HCT116 (cell line): ENCODE results near the gene HSPA4. TPM values are rescaled to one million over a fixed set of nuclear protein-coding genes. Genes with fewer than 3 reads are reported as not detected.

Source experiments
- ATAC-seq: fragments of 200-7000 bp; cut with Tn5 transposase; 2 replicates; pipeline ENCODE4 v1.9.1; 2020; ENCODE audit warnings: mild to moderate bottlenecking, moderate library complexity
- BruUV-seq: library from RNA; stranded (reverse); fragments of 400-500 nt; replicated peaks from 2 replicates; lab custom pipeline; 2021; lab: Mats Ljungman, UMichigan
- CTCF ChIA-PET: fragments of 300-600 bp; sonication (Branson Sonifier 250); formaldehyde crosslinking; loops from one replicate; lab custom pipeline; 2021; ENCODE audit warnings: antibody characterized with exemption; lab: Charles Lee
- POLR2A ChIA-PET: fragments of 300-600, 350-600 bp; sonication (Branson Sonifier 250); formaldehyde crosslinking; loops from one replicate; lab custom pipeline; 2021; ENCODE audit warnings: antibody characterized with exemption; lab: Charles Lee
- RAD21 ChIA-PET, 2 experiments: fragments of 300-600 bp; sonication (Branson Sonifier 250); formaldehyde crosslinking; loops; one replicate each; lab custom pipeline; 2023; ENCODE audit warnings: low total read pairs in 2 of 2; ENCODE audit not compliant: uncharacterized antibody in 2 of 2, unreplicated experiment in 2 of 2, low non-redundant PET in 1 of 2; lab: Charles Lee
- DNase-seq: peaks from one replicate; pipeline ENCODE4 v3.0.0-alpha.2; 2010; ENCODE audit warnings: low read depth, low spot score
- H2AFZ ChIP-seq: fragments of 200-600 bp; shearing (Covaris generic), sonication (generic); 2 replicates; pipeline ENCODE4 v1.6.1; 2017; ENCODE audit warnings: low read depth, mixed run types, mixed read lengths, antibody characterized with exemption, low read length; ENCODE audit not compliant: poor library complexity, severe bottlenecking
- H3K27ac ChIP-seq: 2 replicates; pipeline ENCODE4 v1.5.1; 2012; ENCODE audit warnings: low read depth, low read length
- H3K27me3 ChIP-seq: fragments of 200-600 bp; sonication (generic); 2 replicates; pipeline ENCODE4 v1.6.1; 2016; ENCODE audit warnings: mixed run types, low read length, mixed read lengths; ENCODE audit not compliant: insufficient read depth
- H3K36me3 ChIP-seq, 2 experiments: fragments of 200-500 bp in 1 of 2; fragments of 200-600 bp in 1 of 2; sonication (Bioruptor generic) in 1 of 2; sonication (generic) in 1 of 2; 2 replicates each; pipeline versions ENCODE4 v1.5.1 to v1.6.1; 2014 to 2016; ENCODE audit warnings: low read length in 2 of 2, inconsistent platforms in 1 of 2, mixed read lengths in 1 of 2, mixed run types in 1 of 2; ENCODE audit not compliant: insufficient read depth in 2 of 2, control insufficient read depth in 1 of 2
- H3K4me1 ChIP-seq, 2 experiments: fragments of 200-600 bp in 1 of 2; sonication (generic) in 1 of 2; 2 replicates each; pipeline versions ENCODE4 v1.5.1 to v1.6.1; 2012 to 2017; ENCODE audit warnings: low read length in 2 of 2, inconsistent platforms in 1 of 2, mild to moderate bottlenecking in 1 of 2, mixed read lengths in 1 of 2, mixed run types in 1 of 2, moderate library complexity in 1 of 2; ENCODE audit not compliant: insufficient read depth in 2 of 2, control insufficient read depth in 1 of 2
- H3K4me2 ChIP-seq: fragments of 200-600 bp; sonication (generic); 2 replicates; pipeline ENCODE4 v1.6.1; 2017; ENCODE audit warnings: mixed run types, low read length, mixed read lengths
- H3K4me3 ChIP-seq, 2 experiments: fragments of 200-600 bp in 1 of 2; sonication (generic) in 1 of 2; replicated peaks in 1 of 2; 2 replicates each; pipeline ENCODE4 v1.5.1; 2011 to 2016; ENCODE audit warnings: low read length in 2 of 2, control low read depth in 1 of 2, low read depth in 1 of 2, mild to moderate bottlenecking in 1 of 2, mixed read lengths in 1 of 2, mixed run types in 1 of 2
- H3K79me2 ChIP-seq: fragments of 200-600 bp; sonication (generic); 2 replicates; pipeline ENCODE4 v1.6.1; 2017; ENCODE audit warnings: mild to moderate bottlenecking, mixed run types, low read length, moderate library complexity, mixed read lengths; ENCODE audit not compliant: insufficient read depth
- H3K9ac ChIP-seq: fragments of 200-600 bp; sonication (generic); 2 replicates; pipeline ENCODE4 v1.6.1; 2016; ENCODE audit warnings: low read length, mixed read lengths
- H3K9me2 ChIP-seq: fragments of 200-600 bp; sonication (generic), shearing (Covaris generic); 2 replicates; pipeline ENCODE4 v1.6.1; 2017; ENCODE audit warnings: mixed run types, mild to moderate bottlenecking, moderate library complexity; ENCODE audit not compliant: insufficient read depth
- H3K9me3 ChIP-seq, 2 experiments: fragments of 200-500 bp in 1 of 2; fragments of 200-600 bp in 1 of 2; sonication (Bioruptor generic) in 1 of 2; sonication (generic) in 1 of 2; 2 replicates each; pipeline ENCODE4 v1.6.1; 2014 to 2017; ENCODE audit warnings: low read length in 2 of 2, mixed read lengths in 2 of 2, inconsistent platforms in 1 of 2, low read depth in 1 of 2, mild to moderate bottlenecking in 1 of 2, mixed run types in 1 of 2, moderate library complexity in 1 of 2; ENCODE audit not compliant: control insufficient read depth in 1 of 2, insufficient read depth in 1 of 2
- H4K20me1 ChIP-seq: fragments of 200-600 bp; sonication (generic), shearing (Covaris generic); 2 replicates; pipeline ENCODE4 v1.6.1; 2017; ENCODE audit warnings: mixed run types, mild to moderate bottlenecking, moderate library complexity; ENCODE audit not compliant: insufficient read depth
- CEBPB ChIP-seq: IDR thresholded peaks from 2 replicates; pipeline ENCODE4 v1.6.1; 2012; ENCODE audit warnings: low read depth
- CTCF ChIP-seq, 3 experiments: fragments of 200-600 bp in 1 of 3; sonication (generic) in 1 of 3; IDR thresholded peaks in 2 of 3; conservative IDR thresholded peaks in 1 of 3; 2 replicates each; pipeline ENCODE4 v1.5.1; 2012 to 2017; ENCODE audit warnings: low read depth in 2 of 3, low read length in 2 of 3, antibody characterized with exemption in 1 of 3, borderline replicate concordance in 1 of 3, control low read depth in 1 of 3, mild to moderate bottlenecking in 1 of 3, mixed read lengths in 1 of 3, mixed run types in 1 of 3, moderate library complexity in 1 of 3; ENCODE audit not compliant: insufficient read depth in 1 of 3
- EGR1 ChIP-seq: IDR thresholded peaks from 2 replicates; pipeline ENCODE4 v1.6.1; 2012; ENCODE audit warnings: low read depth
- ELF1 ChIP-seq: IDR thresholded peaks from 2 replicates; pipeline ENCODE4 v1.6.1; 2012; ENCODE audit warnings: low read depth, borderline replicate concordance
- EZH2 ChIP-seq: fragments of 200-600 bp; sonication (generic); IDR thresholded peaks from 2 replicates; pipeline ENCODE4 v1.6.1; 2017; ENCODE audit warnings: antibody characterized with exemption, mixed run types
- EZH2phosphoT487 ChIP-seq: fragments of 200-600 bp; IDR thresholded peaks from 2 replicates; pipeline ENCODE4 v1.6.1; 2018; ENCODE audit warnings: antibody characterized with exemption, borderline replicate concordance
- JUND ChIP-seq: IDR thresholded peaks from 2 replicates; pipeline ENCODE4 v1.6.1; 2012
- MAX ChIP-seq: IDR thresholded peaks from 2 replicates; pipeline ENCODE4 v1.6.1; 2012
- POLR2A ChIP-seq: IDR thresholded peaks from 2 replicates; pipeline ENCODE4 v1.7.0; 2011; ENCODE audit warnings: borderline replicate concordance; ENCODE audit not compliant: insufficient read depth, insufficient read length; ENCODE audit errors: extremely low read depth
- POLR2AphosphoS5 ChIP-seq: IDR thresholded peaks from 2 replicates; pipeline ENCODE4 v1.6.1; 2011; ENCODE audit warnings: mild to moderate bottlenecking, low read depth, low read length, moderate library complexity
- RAD21 ChIP-seq: IDR thresholded peaks from 2 replicates; pipeline ENCODE4 v1.6.1; 2012; ENCODE audit warnings: low read depth, mild to moderate bottlenecking
- REST ChIP-seq: IDR thresholded peaks from 2 replicates; pipeline ENCODE4 v1.6.1; 2012; ENCODE audit warnings: low read depth
- SIN3A ChIP-seq: IDR thresholded peaks from 2 replicates; pipeline ENCODE4 v1.6.1; 2012; ENCODE audit warnings: low read depth
- SP1 ChIP-seq: IDR thresholded peaks from 2 replicates; pipeline ENCODE4 v1.6.1; 2012; ENCODE audit warnings: low read depth
- SRF ChIP-seq: IDR thresholded peaks from 2 replicates; pipeline ENCODE4 v1.6.1; 2012; ENCODE audit warnings: low read depth
- TCF7L2 ChIP-seq: IDR thresholded peaks from 2 replicates; pipeline ENCODE4 v1.7.0; 2011; ENCODE audit warnings: borderline replicate concordance, inconsistent platforms; ENCODE audit not compliant: insufficient read depth, insufficient read length; ENCODE audit errors: extremely low read depth
- YY1 ChIP-seq: IDR thresholded peaks from 2 replicates; pipeline ENCODE4 v1.6.1; 2011; ENCODE audit warnings: low read length, low read depth, moderate library complexity, mild to moderate bottlenecking; ENCODE audit not compliant: insufficient replicate concordance; ENCODE audit errors: extremely low read depth
- ZNF274 ChIP-seq: fragments of 200-500 bp; sonication (Bioruptor generic); IDR thresholded peaks from 2 replicates; pipeline ENCODE4 v1.6.1; 2014; ENCODE audit warnings: mild to moderate bottlenecking, low read depth, low read length, inconsistent platforms
- intact Hi-C: fragments of 100-400 bp; cut with micrococcal nuclease; formaldehyde crosslinking; loops from 2 replicates; pipeline ENCODE4 v1.10.0; 2022
- total RNA-seq: library from RNA; stranded (reverse); gene quantifications from one replicate; pipeline ENCODE4 v1.2.1, GENCODE V29; 2021; ENCODE audit not compliant: unreplicated experiment

The HSPA4 gene
- total RNA-seq, 1 experiment from 2014 or later, result 212 TPM

GRCh38 chr5:133066045-133066444 lies 14.2 kb downstream of the HSPA4 start:
- BruUV-seq, result no TSS peak
- Histone ChIP-seq H3K4me2 (no peak overlapping the region), H3K79me2 (peaks cover 99% of the 10 kb centered on the region), H3K9ac (no peak overlapping the region), H3K27ac (no peak overlapping the region), H3K4me1 (peaks cover 10 to 36% of the 10 kb centered on the region in 2 experiments), H2AFZ (no peak overlapping the region), H3K9me2 (no peaks in the 10 kb centered on the region), H3K36me3 (peaks cover 15 to 25% of the 10 kb centered on the region in 2 experiments), H3K9me3 (no peaks in the 10 kb centered on the region), H3K4me3 (no peak overlapping the region), H4K20me1 (peaks cover 18% of the 10 kb centered on the region; the same call in 1 of the 2 replicates), H3K27me3 (no peaks in the 10 kb centered on the region)
- no peak for ATAC-seq
- intact Hi-C loops, result no loop called here
- TF ChIP-seq RAD21, result no peak
- TF ChIP-seq SRF, result no peak
- no peak for TF ChIP-seq SP1
- no peak for TF ChIP-seq MAX
- no peak for TF ChIP-seq POLR2AphosphoS5
- TF ChIP-seq ZNF274, result no peak
- no peak for TF ChIP-seq JUND
- no peak for TF ChIP-seq ELF1
- TF ChIP-seq POLR2A, result no peak
- no peak for TF ChIP-seq REST
- TF ChIP-seq CTCF (IDR thresholded peaks at IDR 0.05 in 2 of 3, conservative IDR thresholded peaks at IDR 0.05 in 1 of 3; ENCODE audit: borderline replicate concordance in 1 of 3, insufficient read depth in 1 of 3, low read depth in 2 of 3, low read length in 2 of 3), result no peak
- no peak for TF ChIP-seq TCF7L2
- no peak for TF ChIP-seq EZH2phosphoT487
- no peak for TF ChIP-seq YY1
- TF ChIP-seq CEBPB, result no peak
- TF ChIP-seq SIN3A, result no peak
- no peak for TF ChIP-seq EGR1
- TF ChIP-seq EZH2, result no peak
- ChIA-PET POLR2A (no interaction called here), RAD21 (no interaction called here), CTCF (no interaction called here)
- no peak for DNase-seq
